GOT3 (cell line): Measurements from ENCODE around the gene SYK.

Experiments
- DNase-seq: peaks from one replicate; lab custom pipeline; 2025; ENCODE audit warnings: mixed read lengths; lab: John Stamatoyannopoulos, UW

SYK gene

GRCh38 chr9:90851444-90851843 lies 49.8 kb downstream of the SYK start:
- DNase-seq, result no peak

- no peak for DNase-seq
Measured at GRCh38 chr9:90853945-90854344, 52.3 kb downstream of the SYK start.

- DNase-seq, result no peak
Measured at GRCh38 chr9:90854637-90855175, 53.1 kb downstream of the SYK start.

GRCh38 chr9:90855208-90855902 lies 53.7 kb downstream of the SYK start:
- no peak for DNase-seq

GRCh38 chr9:90857091-90857490 lies 55.5 kb downstream of the SYK start:
- DNase-seq, result no peak

- no peak for DNase-seq
Measured at GRCh38 chr9:90857855-90858254, 56.2 kb downstream of the SYK start.

- DNase-seq, result no peak
Measured at GRCh38 chr9:90858457-90858901, 56.9 kb downstream of the SYK start.

GRCh38 chr9:90860382-90860781 lies 58.8 kb downstream of the SYK start:
- DNase-seq, result no peak

- DNase-seq, result no peak
Measured at GRCh38 chr9:90860826-90861225, 59.2 kb downstream of the SYK start.

GRCh38 chr9:90861380-90861779 lies 59.8 kb downstream of the SYK start:
- no peak for DNase-seq

GRCh38 chr9:90861826-90862740 lies 60.5 kb downstream of the SYK start:
- DNase-seq, result no peak

- no peak for DNase-seq
Measured at GRCh38 chr9:90864779-90865178, 63.2 kb downstream of the SYK start.

- no peak for DNase-seq
Measured at GRCh38 chr9:90867101-90867500, 65.5 kb downstream of the SYK start.

- DNase-seq, result no peak
Measured at GRCh38 chr9:90868555-90868954, 66.9 kb downstream of the SYK start.

GRCh38 chr9:90869361-90869760 lies 67.7 kb downstream of the SYK start:
- DNase-seq, result no peak

GRCh38 chr9:90870621-90871326 lies 69.2 kb downstream of the SYK start:
- no peak for DNase-seq

GRCh38 chr9:90871327-90871935 lies 69.8 kb downstream of the SYK start:
- DNase-seq, result no peak

- no peak for DNase-seq
Measured at GRCh38 chr9:90872835-90873294, 71.2 kb downstream of the SYK start.

- DNase-seq, result no peak
Measured at GRCh38 chr9:90873422-90873821, 71.8 kb downstream of the SYK start.

- no peak for DNase-seq
Measured at GRCh38 chr9:90874194-90874593, 72.6 kb downstream of the SYK start.

- DNase-seq, result no peak
Measured at GRCh38 chr9:90878562-90878961, 76.9 kb downstream of the SYK start.

GRCh38 chr9:90880066-90880465 lies 78.4 kb downstream of the SYK start:
- DNase-seq, result no peak
